ENCODE results near the gene PRR5.
"Not testable (repeated sequence)": the region's sequence is repeated elsewhere in the genome, so short reads cannot be mapped to it uniquely, and the experiment has no call there.

PRR5 gene

GRCh38 chr22:44676066-44676440 lies 26.0 kb upstream of the PRR5 start:
- not testable (repeated sequence) for DNase-seq

GRCh38 chr22:44676441-44677352 lies 25.3 kb upstream of the PRR5 start:
- DNase-seq = no peak

- DNase-seq = no peak
Observed at GRCh38 chr22:44677353-44677840, 24.6 kb upstream of the PRR5 start.

- no peak for DNase-seq
Observed at GRCh38 chr22:44677871-44678555, 24.0 kb upstream of the PRR5 start.

GRCh38 chr22:44678556-44679305 lies 23.3 kb upstream of the PRR5 start:
- no peak for DNase-seq

- DNase-seq = not testable (repeated sequence)
Observed at GRCh38 chr22:44679306-44679647, 22.7 kb upstream of the PRR5 start.

- no peak for DNase-seq
Observed at GRCh38 chr22:44680058-44680457, 21.9 kb upstream of the PRR5 start.

- DNase-seq = no peak
Observed at GRCh38 chr22:44680481-44680894, 21.5 kb upstream of the PRR5 start.

- DNase-seq = no peak
Observed at GRCh38 chr22:44682556-44683168, 19.3 kb upstream of the PRR5 start.

GRCh38 chr22:44683237-44683636 lies 18.8 kb upstream of the PRR5 start:
- DNase-seq = no peak

GRCh38 chr22:44683881-44684280 lies 18.1 kb upstream of the PRR5 start:
- DNase-seq = no peak

- DNase-seq = peak; percentile 65 to 73 (median 69)
Observed at GRCh38 chr22:44684506-44685383, 17.3 kb upstream of the PRR5 start.

- peak; percentile 45 to 62 (median 56) for DNase-seq
Observed at GRCh38 chr22:44685384-44686056, 16.5 kb upstream of the PRR5 start.

GRCh38 chr22:44686873-44687600 lies 15.0 kb upstream of the PRR5 start:
- DNase-seq = no peak

GRCh38 chr22:44689173-44689572 lies 12.8 kb upstream of the PRR5 start:
- DNase-seq = no peak

GRCh38 chr22:44689915-44690524 lies 12.0 kb upstream of the PRR5 start:
- DNase-seq = no peak

GRCh38 chr22:44691796-44692661 lies 10.0 kb upstream of the PRR5 start:
- no peak for DNase-seq

GRCh38 chr22:44692662-44693007 lies 9.4 kb upstream of the PRR5 start:
- no peak for DNase-seq

GRCh38 chr22:44693145-44693544 lies 8.9 kb upstream of the PRR5 start:
- no peak for DNase-seq

All from activated CD4-positive, CD25-positive, alpha-beta regulatory T cell (primary cell).